Adrenal gland (tissue), 12 donors: ENCODE data around the gene ATRAID. TPM values are rescaled to one million over a fixed set of nuclear protein-coding genes. Genes with fewer than 3 reads are reported as not detected.
"Not testable (repeated sequence)": the region's sequence is repeated elsewhere in the genome, so short reads cannot be mapped to it uniquely, and the experiment has no call there.

ENCODE experiments used
- DNase-seq, 7 donors: peaks; one replicate each; pipeline ENCODE4 v3.0.0-alpha.2; 2019 to 2020
- H3K27ac ChIP-seq, 5 donors: fragments of 200-600 bp; sonication (generic) in 4 of 5; 1 replicate in 3 of 5; 2 replicates in 2 of 5; pipeline versions ENCODE4 v1.5.1 to v1.8.0; 2016 to 2020; ENCODE audit warnings: mild to moderate bottlenecking in 1 of 5
- H3K27me3 ChIP-seq: fragments of 200-600 bp; 2 replicates; pipeline ENCODE4 v1.8.0; 2021
- H3K36me3 ChIP-seq, 2 donors: fragments of 200-600 bp; replicated peaks in 1 of 2; 1 replicate in 1 of 2; 2 replicates in 1 of 2; pipeline versions ENCODE4 v1.5.1 to v1.8.0; 2018 to 2022
- H3K4me1 ChIP-seq, 2 donors: fragments of 200-600 bp; replicated peaks in 1 of 2; 1 replicate in 1 of 2; 2 replicates in 1 of 2; pipeline versions ENCODE4 v1.5.1 to v1.8.0; 2018 to 2021
- H3K4me3 ChIP-seq, 4 donors: fragments of 200-600 bp; sonication (generic) in 3 of 4; one replicate each; pipeline ENCODE4 v1.5.1; 2016 to 2018
- H3K9me3 ChIP-seq, 3 donors: fragments of 200-600 bp; sonication (generic) in 1 of 3; replicated peaks in 1 of 3; 1 replicate in 2 of 3; 2 replicates in 1 of 3; pipeline versions ENCODE4 v1.5.1 to v1.8.0; 2016 to 2021
- POLR2A ChIP-seq, 2 donors: fragments of 450-650 bp; IDR thresholded peaks; one replicate each; pipeline ENCODE4 v1.6.1; 2017; ENCODE audit warnings: antibody characterized with exemption in 2 of 2, mild to moderate bottlenecking in 2 of 2, moderate library complexity in 1 of 2
- WGBS, 4 donors: extraction: QIAGEN DNeasy Blood & Tissue Kit in 2 of 4; methylation state at CpG; one replicate each; pipeline versions ENCODE4 v1.1.5 to v1.1.7; 2013 to 2017; 5-methylcytosine and 5-hydroxymethylcytosine counted together
- intact Hi-C, 2 donors: fragments of 100-400 bp; cut with DNase I; formaldehyde crosslinking; loops; one replicate each; pipeline versions ENCODE4 v1.14.1 to v1.15.0; 2022 to 2023
- polyA plus RNA-seq, 3 donors: library from polyadenylated mRNA; stranded (reverse); fragments of 200-250 nt in 2 of 3; fragments of 350-450 nt in 1 of 3; fragmentation: Illumina TruSeq in 1 of 3; extraction: RNeasy Lipid Tissue Mini Kit (QIAGEN cat#74804) in 1 of 3; gene quantifications; one replicate each; pipeline ENCODE4 v1.2.3, GENCODE V29; 2013 to 2014
- total RNA-seq, 9 donors: library from RNA; depleted of rRNA in 4 of 9; stranded (reverse); fragments of >200 nt in 4 of 9; fragments of 120-200 nt in 1 of 9; fragmentation: NEBNext Ultra II Directional in 1 of 9; extraction: Animal tissue kit (Norgen Biotek cat#: 25700) in 1 of 9; gene quantifications; one replicate each; pipeline versions ENCODE4 v1.1.0 to v1.2.4, GENCODE V29; 2013 to 2023
- TF ChIP-seq, protein P1 (sequence below), 6 experiments: fragments of 450-650 bp in 4 of 6; fragments of 200-600 bp in 2 of 6; sonication (generic) in 1 of 6; IDR thresholded peaks; 1 replicate in 5 of 6; 2 replicates in 1 of 6; pipeline versions ENCODE4 v1.5.1 to v1.8.0; 2016 to 2021; ENCODE audit warnings: antibody characterized with exemption in 6 of 6, mild to moderate bottlenecking in 2 of 6, moderate library complexity in 1 of 6
- donor health status: healthy with polysubstance abuse.
- donor health status: Bipolar disorder and iron deficiency.
- donor health status: DM: yes; HTN: yes; CAD: no.
- donor health status: DM: no; HTN: no; CAD: no.
- donor health status: DM: no; HTN: no; CAD: no.
- donor health status: DM: yes; HTN: yes; CAD: no.

ATRAID gene
- total and polyA plus RNA-seq, 12 donors = 124 to 292 (median 169) TPM

- no peak for TF ChIP-seq POLR2A (IDR thresholded peaks at IDR 0.05)
- TF ChIP-seq, protein P1, sequence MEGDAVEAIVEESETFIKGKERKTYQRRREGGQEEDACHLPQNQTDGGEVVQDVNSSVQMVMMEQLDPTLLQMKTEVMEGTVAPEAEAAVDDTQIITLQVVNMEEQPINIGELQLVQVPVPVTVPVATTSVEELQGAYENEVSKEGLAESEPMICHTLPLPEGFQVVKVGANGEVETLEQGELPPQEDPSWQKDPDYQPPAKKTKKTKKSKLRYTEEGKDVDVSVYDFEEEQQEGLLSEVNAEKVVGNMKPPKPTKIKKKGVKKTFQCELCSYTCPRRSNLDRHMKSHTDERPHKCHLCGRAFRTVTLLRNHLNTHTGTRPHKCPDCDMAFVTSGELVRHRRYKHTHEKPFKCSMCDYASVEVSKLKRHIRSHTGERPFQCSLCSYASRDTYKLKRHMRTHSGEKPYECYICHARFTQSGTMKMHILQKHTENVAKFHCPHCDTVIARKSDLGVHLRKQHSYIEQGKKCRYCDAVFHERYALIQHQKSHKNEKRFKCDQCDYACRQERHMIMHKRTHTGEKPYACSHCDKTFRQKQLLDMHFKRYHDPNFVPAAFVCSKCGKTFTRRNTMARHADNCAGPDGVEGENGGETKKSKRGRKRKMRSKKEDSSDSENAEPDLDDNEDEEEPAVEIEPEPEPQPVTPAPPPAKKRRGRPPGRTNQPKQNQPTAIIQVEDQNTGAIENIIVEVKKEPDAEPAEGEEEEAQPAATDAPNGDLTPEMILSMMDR (IDR thresholded peaks at IDR 0.05) = no peak
- intact Hi-C loops = loop anchor here (2.0 to 5.0 kb wide), 2 partner anchors 88 to 91 kb away; no protein-coding TSS in a partner anchor
- no peak for DNase-seq
Measured at GRCh38 chr2:27189989-27190388, 21.9 kb upstream of the ATRAID start.

GRCh38 chr2:27191070-27191829 is 20.6 kb upstream of the ATRAID start:
- no peaks in the 10 kb centered on the region for H3K4me1 ChIP-seq
- H3K4me3 ChIP-seq = no peak overlapping the region
- TF ChIP-seq POLR2A (IDR thresholded peaks at IDR 0.05) = no peak
- TF ChIP-seq, protein P1 (IDR thresholded peaks at IDR 0.05) = peak; percentile 32 to 69 (median 64)
- no peaks in the 10 kb centered on the region for H3K9me3 ChIP-seq
- intact Hi-C loops = loop anchor here (2.0 to 5.0 kb wide), 2 partner anchors 89 to 92 kb away; no protein-coding TSS in a partner anchor
- no peaks in the 10 kb centered on the region for H3K27me3 ChIP-seq
- 36 to 49% (median 44%) methylated on average over 7 to 8 of the region's 8 CpGs for WGBS, 4 donors
- no peak overlapping the region for H3K27ac ChIP-seq
- no peaks in the 10 kb centered on the region for H3K36me3 ChIP-seq
- peak; percentile 40 to 84 (median 55) for DNase-seq

More at GRCh38 chr2:27189989-27190388, 21.9 kb upstream of the ATRAID start:
- Histone ChIP-seq H3K36me3 (no peaks in the 10 kb centered on the region), H3K4me3 (no peak overlapping the region), H3K27ac (no peak overlapping the region), H3K27me3 (no peaks in the 10 kb centered on the region), H3K4me1 (no peaks in the 10 kb centered on the region), H3K9me3 (no peaks in the 10 kb centered on the region)
- 82 to 91% (median 87%) methylated on average over 8 of the region's 8 CpGs for WGBS, 4 donors

DNA sequence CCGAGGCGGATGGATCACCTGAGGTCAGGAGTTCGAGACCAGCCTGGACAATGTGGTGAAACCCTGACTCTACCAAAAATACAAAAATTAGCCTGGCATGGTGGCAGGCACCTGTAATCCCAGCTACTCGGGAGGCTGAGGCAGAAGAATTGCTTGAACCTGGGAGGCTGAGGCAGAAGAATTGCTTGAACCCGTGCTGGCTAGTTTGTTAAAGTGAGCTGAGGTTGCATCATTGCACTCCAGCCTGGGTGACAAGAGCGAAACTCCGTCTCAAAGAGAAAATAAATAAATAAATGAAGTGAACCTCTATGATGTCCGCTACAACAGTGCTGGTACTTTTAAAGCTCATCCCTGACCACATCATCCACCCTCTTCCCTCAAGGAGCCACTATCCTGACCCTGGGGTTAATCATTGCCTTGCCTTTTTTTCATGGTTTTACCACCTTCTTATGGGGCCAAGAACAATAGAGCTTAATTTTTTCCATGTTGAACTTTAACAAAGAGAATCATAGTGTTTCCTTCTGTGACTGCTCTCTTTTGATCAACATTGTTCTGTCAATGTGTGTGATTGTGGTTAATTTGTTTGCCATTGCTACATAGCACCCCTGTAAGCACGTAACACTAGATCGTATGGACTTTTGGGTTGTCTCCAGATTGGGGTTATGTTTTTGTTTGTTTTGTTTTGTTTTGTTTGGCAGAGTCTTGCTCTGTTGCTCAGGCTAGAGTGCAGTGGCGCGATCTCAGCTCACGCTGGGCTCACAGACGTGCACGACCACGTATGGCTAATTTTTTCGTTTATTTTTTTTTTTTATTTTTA is 17.1 kb upstream of the ATRAID start:
- no peaks in the 10 kb centered on the region for H3K4me1 ChIP-seq
- H3K4me3 ChIP-seq = no peak overlapping the region
- H3K27ac ChIP-seq = no peak overlapping the region
- intact Hi-C loops = loop anchor here in 1 of 2 donors (5.0 kb wide), 1 partner anchor 92 kb away; no protein-coding TSS in a partner anchor
- H3K27me3 ChIP-seq = no peaks in the 10 kb centered on the region
- TF ChIP-seq, protein P1 (IDR thresholded peaks at IDR 0.05) = no peak
- no peak for TF ChIP-seq POLR2A (IDR thresholded peaks at IDR 0.05)
- DNase-seq = no peak
- no peaks in the 10 kb centered on the region for H3K9me3 ChIP-seq
- H3K36me3 ChIP-seq = no peaks in the 10 kb centered on the region
- WGBS, 4 donors = 71 to 78% (median 75%) methylated on average over 17 of the region's 17 CpGs

DNA sequence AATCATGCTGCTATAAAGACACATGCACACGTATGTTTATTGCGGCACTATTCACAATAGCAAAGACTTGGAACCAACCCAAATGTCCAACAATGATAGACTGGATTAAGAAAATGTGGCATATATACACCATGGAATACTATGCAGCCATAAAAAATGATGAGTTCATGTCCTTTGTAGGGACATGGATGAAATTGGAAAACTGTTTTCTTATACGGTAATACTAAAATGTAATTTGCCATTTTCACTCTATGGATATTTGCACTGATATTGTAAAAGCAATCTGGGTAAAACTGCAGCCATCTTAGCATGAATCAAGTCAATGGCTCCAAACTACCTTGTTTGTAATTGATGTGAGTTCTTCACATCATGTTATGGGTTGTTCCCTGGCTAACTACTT is 16.0 kb upstream of the ATRAID start:
- DNase-seq, H3K27me3 ChIP-seq, H3K27ac ChIP-seq, H3K36me3 ChIP-seq, H3K9me3 ChIP-seq, intact Hi-C loops, H3K4me3 ChIP-seq, H3K4me1 ChIP-seq: not testable (repeated sequence)
- 69 to 87% (median 75%) methylated on average over 1 to 3 of the region's 3 CpGs for WGBS, 4 donors

DNA sequence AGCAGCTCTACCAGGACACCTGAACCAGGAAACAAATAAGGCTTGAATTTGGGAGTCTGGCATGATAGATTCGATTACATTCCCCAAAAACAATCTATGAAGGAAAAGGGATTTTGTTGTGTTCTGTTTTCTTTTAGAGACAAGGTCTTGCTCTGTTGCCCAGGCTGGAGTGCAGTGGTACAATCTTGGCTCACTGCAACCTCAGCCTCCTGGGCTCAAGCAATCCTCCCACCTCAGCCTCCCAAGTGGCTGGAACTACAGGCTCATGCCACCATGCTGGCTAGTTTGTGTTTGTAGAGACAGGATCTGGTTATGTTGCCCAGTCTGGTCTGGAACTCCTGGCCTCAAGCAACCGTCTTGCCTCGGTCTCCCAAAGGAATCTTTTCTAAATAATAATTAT is 13.8 kb upstream of the ATRAID start:
- H3K4me1 ChIP-seq, H3K27me3 ChIP-seq, H3K36me3 ChIP-seq, H3K4me3 ChIP-seq, DNase-seq, H3K9me3 ChIP-seq, H3K27ac ChIP-seq, intact Hi-C loops: not testable (repeated sequence)
- 85 to 95% (median 91%) methylated on average over 3 of the region's 3 CpGs for WGBS, 4 donors
